ENCODE data around the gene GNL1. TPM values are rescaled to one million over a fixed set of nuclear protein-coding genes. Genes with fewer than 3 reads are reported as not detected.
A peak's percentile ranks its signal among the peaks of the same experiment; 100 is the strongest.

GNL1 gene
- total and polyA plus RNA-seq, 9 of the 15 experiments (the other 6 are each of a cell fraction or from before 2014, with no cell fraction given), result 0.73 to 112 (median 58.0) TPM

DNA sequence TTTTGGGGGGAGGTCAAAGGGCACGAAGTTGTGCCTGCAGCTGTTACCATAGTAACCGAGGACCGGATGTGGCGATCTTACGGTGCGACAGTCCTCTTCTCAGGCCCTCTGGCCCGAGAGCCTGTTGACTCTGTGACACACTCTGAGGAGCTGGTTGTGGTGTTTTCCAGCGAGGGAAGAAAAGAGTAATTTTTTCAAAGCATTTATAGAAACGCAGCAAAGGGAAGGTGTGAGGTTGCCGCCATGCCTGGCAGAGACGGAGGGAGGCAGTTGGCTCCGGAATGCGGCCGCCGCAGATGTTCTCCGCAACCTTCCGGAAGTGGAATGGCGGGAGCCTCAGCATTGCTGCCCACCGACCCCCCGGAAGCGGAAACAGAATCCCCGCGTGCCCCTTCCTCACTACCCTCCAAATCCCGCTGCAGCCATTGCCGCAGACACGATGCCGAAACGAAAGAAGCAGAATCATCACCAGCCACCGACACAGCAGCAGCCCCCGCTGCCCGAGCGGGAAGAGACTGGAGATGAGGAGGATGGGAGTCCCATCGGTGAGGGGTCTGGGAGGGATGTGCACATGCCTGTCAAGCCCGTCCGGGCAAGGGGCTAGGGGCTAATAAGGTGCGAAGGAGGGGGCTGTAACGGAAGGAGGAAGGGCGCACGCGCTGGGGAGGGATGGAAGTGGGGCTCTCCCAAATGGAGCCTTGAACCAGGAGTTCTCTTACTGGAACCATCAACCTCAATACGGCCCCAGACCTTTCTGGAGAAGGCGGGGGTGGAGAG, 805 bp upstream of the GNL1 start, which contains the start of gene PRR3 (continued):
- TF ChIP-seq, protein P1, sequence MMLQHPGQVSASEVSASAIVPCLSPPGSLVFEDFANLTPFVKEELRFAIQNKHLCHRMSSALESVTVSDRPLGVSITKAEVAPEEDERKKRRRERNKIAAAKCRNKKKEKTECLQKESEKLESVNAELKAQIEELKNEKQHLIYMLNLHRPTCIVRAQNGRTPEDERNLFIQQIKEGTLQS (IDR thresholded peaks at IDR 0.05), result no peak
- TF ChIP-seq, protein P1 (CRISPR knock-in tag; conservative IDR thresholded peaks at IDR 0.05), result no peak; the same call in 1 of the 2 replicates
- TF ChIP-seq MTA1 (IDR thresholded peaks at IDR 0.05; ENCODE audit: borderline replicate concordance), result peak; percentile 98
- no peak; the same call in none of the 2 replicates for TF ChIP-seq ZNF175 (CRISPR knock-in tag; IDR thresholded peaks at IDR 0.05; ENCODE audit: low read depth)
- TF ChIP-seq ESRRA (IDR thresholded peaks at IDR 0.05; ENCODE audit: borderline replicate concordance, low read depth), result peak; percentile 53
- TF ChIP-seq FOXA1 (IDR thresholded peaks at IDR 0.05; ENCODE audit: borderline replicate concordance), result no peak
- TF ChIP-seq HNRNPLL (IDR thresholded peaks at IDR 0.05; ENCODE audit: low read depth, low read length, poor library complexity, severe bottlenecking), result peak; percentile 21
- no peak for TF ChIP-seq SMAD3 (CRISPR knock-in tag; conservative IDR thresholded peaks at IDR 0.05)
- TF ChIP-seq BRCA1 (IDR thresholded peaks at IDR 0.05), result no peak
- TF ChIP-seq BRCA1 (CRISPR knock-in tag; IDR thresholded peaks at IDR 0.05), result peak; percentile 89; the same call in 1 of the 2 replicates
- TF ChIP-seq, protein P2, sequence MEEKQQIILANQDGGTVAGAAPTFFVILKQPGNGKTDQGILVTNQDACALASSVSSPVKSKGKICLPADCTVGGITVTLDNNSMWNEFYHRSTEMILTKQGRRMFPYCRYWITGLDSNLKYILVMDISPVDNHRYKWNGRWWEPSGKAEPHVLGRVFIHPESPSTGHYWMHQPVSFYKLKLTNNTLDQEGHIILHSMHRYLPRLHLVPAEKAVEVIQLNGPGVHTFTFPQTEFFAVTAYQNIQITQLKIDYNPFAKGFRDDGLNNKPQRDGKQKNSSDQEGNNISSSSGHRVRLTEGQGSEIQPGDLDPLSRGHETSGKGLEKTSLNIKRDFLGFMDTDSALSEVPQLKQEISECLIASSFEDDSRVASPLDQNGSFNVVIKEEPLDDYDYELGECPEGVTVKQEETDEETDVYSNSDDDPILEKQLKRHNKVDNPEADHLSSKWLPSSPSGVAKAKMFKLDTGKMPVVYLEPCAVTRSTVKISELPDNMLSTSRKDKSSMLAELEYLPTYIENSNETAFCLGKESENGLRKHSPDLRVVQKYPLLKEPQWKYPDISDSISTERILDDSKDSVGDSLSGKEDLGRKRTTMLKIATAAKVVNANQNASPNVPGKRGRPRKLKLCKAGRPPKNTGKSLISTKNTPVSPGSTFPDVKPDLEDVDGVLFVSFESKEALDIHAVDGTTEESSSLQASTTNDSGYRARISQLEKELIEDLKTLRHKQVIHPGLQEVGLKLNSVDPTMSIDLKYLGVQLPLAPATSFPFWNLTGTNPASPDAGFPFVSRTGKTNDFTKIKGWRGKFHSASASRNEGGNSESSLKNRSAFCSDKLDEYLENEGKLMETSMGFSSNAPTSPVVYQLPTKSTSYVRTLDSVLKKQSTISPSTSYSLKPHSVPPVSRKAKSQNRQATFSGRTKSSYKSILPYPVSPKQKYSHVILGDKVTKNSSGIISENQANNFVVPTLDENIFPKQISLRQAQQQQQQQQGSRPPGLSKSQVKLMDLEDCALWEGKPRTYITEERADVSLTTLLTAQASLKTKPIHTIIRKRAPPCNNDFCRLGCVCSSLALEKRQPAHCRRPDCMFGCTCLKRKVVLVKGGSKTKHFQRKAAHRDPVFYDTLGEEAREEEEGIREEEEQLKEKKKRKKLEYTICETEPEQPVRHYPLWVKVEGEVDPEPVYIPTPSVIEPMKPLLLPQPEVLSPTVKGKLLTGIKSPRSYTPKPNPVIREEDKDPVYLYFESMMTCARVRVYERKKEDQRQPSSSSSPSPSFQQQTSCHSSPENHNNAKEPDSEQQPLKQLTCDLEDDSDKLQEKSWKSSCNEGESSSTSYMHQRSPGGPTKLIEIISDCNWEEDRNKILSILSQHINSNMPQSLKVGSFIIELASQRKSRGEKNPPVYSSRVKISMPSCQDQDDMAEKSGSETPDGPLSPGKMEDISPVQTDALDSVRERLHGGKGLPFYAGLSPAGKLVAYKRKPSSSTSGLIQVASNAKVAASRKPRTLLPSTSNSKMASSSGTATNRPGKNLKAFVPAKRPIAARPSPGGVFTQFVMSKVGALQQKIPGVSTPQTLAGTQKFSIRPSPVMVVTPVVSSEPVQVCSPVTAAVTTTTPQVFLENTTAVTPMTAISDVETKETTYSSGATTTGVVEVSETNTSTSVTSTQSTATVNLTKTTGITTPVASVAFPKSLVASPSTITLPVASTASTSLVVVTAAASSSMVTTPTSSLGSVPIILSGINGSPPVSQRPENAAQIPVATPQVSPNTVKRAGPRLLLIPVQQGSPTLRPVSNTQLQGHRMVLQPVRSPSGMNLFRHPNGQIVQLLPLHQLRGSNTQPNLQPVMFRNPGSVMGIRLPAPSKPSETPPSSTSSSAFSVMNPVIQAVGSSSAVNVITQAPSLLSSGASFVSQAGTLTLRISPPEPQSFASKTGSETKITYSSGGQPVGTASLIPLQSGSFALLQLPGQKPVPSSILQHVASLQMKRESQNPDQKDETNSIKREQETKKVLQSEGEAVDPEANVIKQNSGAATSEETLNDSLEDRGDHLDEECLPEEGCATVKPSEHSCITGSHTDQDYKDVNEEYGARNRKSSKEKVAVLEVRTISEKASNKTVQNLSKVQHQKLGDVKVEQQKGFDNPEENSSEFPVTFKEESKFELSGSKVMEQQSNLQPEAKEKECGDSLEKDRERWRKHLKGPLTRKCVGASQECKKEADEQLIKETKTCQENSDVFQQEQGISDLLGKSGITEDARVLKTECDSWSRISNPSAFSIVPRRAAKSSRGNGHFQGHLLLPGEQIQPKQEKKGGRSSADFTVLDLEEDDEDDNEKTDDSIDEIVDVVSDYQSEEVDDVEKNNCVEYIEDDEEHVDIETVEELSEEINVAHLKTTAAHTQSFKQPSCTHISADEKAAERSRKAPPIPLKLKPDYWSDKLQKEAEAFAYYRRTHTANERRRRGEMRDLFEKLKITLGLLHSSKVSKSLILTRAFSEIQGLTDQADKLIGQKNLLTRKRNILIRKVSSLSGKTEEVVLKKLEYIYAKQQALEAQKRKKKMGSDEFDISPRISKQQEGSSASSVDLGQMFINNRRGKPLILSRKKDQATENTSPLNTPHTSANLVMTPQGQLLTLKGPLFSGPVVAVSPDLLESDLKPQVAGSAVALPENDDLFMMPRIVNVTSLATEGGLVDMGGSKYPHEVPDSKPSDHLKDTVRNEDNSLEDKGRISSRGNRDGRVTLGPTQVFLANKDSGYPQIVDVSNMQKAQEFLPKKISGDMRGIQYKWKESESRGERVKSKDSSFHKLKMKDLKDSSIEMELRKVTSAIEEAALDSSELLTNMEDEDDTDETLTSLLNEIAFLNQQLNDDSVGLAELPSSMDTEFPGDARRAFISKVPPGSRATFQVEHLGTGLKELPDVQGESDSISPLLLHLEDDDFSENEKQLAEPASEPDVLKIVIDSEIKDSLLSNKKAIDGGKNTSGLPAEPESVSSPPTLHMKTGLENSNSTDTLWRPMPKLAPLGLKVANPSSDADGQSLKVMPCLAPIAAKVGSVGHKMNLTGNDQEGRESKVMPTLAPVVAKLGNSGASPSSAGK (IDR thresholded peaks at IDR 0.05), result peak; percentile 98
- TF ChIP-seq NFXL1 (CRISPR knock-in tag; IDR thresholded peaks at IDR 0.05), result no peak
- peak; percentile 74 for TF ChIP-seq ZNF316 (IDR thresholded peaks at IDR 0.05)
- 0 out of 2 replicates have a peak, but pooled peaks have one; percentile 41 for TF ChIP-seq EHMT2 (IDR thresholded peaks at IDR 0.05)
- no peak for TF ChIP-seq YBX1 (IDR thresholded peaks at IDR 0.05)
- no peak for TF ChIP-seq KLF16 (IDR thresholded peaks at IDR 0.05)

Data from K562 (cell line).